ENCODE measurements around the gene HECTD1. TPM values are rescaled to one million over a fixed set of nuclear protein-coding genes. Genes with fewer than 3 reads are reported as not detected.
"Not testable (repeated sequence)": the region's sequence is repeated elsewhere in the genome, so short reads cannot be mapped to it uniquely, and the experiment has no call there.

HECTD1 gene
- 109 and 114 TPM in 2 replicates for total RNA-seq

DNA sequence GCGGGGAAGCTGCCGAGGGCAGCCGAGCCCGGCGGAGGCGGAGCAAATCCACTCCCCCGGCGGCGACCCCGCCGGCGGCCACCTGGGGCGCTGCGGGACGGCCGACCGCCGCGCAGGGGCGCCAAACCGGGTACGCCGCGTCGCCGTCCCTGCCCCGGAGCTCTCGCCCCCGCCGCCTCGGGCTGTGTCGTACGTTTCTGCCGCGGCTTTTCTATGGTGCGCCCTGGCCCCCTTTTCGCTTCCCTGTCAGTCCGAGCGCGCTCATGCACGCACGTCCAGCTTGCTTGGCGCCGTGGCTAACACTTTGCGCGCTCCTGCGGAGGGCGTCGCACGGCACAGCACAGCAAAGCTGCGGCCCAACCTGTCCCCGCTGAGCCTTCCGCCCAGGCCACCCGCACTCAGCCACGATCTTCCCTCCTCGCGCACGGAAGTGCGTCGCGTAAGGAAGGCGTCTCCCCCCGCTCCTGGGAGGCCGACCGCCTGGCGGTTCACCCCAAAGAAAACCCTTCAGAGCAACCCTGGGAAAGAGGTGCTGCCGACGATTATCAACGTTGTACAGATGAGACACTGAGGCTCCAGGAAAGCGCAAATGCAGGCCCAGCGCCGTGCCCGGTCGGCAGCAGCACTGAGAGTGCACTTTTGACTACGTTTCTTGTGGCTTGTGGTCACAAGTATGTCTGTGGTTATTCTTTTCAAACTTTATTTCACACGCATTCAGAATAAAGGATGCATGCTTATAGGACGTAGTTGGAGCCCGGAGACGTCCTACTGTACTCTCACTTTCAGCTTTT is at the start of gene HECTD1:
Gene HECTD1, minus strand, starts transcription at position 39 of the 791 bp plus-strand sequence. CDS start 1,857 bp downstream, outside the sequence.
- Mint-ChIP-seq H3K4me1 (ENCODE audit: low read depth) (peaks cover 29% of the 10 kb centered on the region), H3K27ac (peak within 1 kb of the TSS; percentile 100), H3K4me3 (ENCODE audit: low read depth) (peak within 1 kb of the TSS; percentile 86), H3K27me3 (ENCODE audit: low read depth) (peaks cover 2% of the 10 kb centered on the region), H3K9me3 (no peaks in the 10 kb centered on the region), H3K36me3 (ENCODE audit: low read depth) (peaks cover 26% of the 10 kb centered on the region)
- intact Hi-C loops (cut with micrococcal nuclease) = loop anchor here (1.0 to 10.0 kb wide), 12 partner anchors 75 to 994 kb away; partner anchors contain the start of genes ARHGAP5, DTD2, G2E3 and HEATR5A
- DNase-seq (ENCODE audit: low spot score) = peak; percentile 85

DNA sequence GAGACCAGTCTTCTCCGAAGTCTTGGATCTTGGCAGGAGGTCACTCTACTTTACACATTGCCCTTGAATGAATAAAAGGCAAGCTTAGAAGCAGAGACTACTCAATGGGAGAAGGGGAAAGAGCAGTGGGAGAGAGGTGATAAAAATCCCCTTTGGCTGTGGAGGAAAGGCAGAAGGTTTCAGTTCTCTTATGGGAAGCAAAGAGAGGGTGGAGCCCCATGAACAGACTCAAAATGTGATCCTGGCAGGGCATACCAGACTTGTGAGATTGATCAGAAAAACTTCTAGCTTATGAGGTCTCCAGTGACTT is 49.6 kb upstream of the HECTD1 start:
- DNase-seq (ENCODE audit: low spot score) = no peak
- no peak overlapping the region for H3K27ac Mint-ChIP-seq
- H3K9me3 Mint-ChIP-seq = no peaks in the 10 kb centered on the region
- no peak overlapping the region for H3K4me3 Mint-ChIP-seq (ENCODE audit: low read depth)
- no peaks in the 10 kb centered on the region for H3K4me1 Mint-ChIP-seq (ENCODE audit: low read depth)
- H3K36me3 Mint-ChIP-seq (ENCODE audit: low read depth) = no peaks in the 10 kb centered on the region
- no peaks in the 10 kb centered on the region for H3K27me3 Mint-ChIP-seq (ENCODE audit: low read depth)
- intact Hi-C loops (cut with micrococcal nuclease) = no loop called here

DNA sequence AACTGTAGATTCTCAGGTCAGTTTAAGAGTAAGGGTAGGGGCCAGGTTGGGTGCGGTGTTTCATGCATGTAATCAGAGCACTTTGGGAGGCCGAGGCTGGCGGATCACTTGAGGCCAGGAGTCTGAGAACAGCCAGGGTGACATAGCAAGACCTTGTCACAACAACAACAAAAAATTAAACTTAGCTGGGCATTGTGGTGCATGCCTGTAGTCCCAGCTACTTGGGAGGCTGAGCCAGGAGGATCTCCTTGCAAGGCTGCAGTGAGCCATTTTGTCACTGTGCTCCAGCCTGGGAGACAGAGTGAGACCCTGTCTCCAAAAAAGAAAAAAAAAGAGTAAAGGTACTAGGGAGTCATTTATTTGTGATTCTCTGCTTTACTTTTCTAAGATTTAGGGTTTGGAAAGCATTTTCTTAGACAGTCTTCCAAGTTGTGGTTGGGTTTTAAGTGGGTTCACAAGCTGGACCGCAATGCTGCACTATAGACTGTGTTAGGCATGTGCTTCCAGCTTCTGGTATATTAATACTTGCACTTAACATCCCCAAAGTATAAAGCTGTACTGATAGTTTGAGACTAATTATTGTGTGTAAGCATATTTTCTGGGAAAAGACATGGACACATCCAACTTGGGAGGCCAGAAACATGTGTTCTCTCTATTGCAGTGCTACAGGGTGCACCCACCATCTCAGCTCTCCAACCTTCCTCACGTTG is 49.1 kb upstream of the HECTD1 start:
- Mint-ChIP-seq H3K4me3 (ENCODE audit: low read depth) (no peak overlapping the region), H3K36me3 (ENCODE audit: low read depth) (no peaks in the 10 kb centered on the region), H3K27ac (no peak overlapping the region), H3K9me3 (no peaks in the 10 kb centered on the region), H3K4me1 (ENCODE audit: low read depth) (no peaks in the 10 kb centered on the region), H3K27me3 (ENCODE audit: low read depth) (no peaks in the 10 kb centered on the region)
- no peak for DNase-seq (ENCODE audit: low spot score)
- intact Hi-C loops (cut with micrococcal nuclease) = no loop called here

DNA sequence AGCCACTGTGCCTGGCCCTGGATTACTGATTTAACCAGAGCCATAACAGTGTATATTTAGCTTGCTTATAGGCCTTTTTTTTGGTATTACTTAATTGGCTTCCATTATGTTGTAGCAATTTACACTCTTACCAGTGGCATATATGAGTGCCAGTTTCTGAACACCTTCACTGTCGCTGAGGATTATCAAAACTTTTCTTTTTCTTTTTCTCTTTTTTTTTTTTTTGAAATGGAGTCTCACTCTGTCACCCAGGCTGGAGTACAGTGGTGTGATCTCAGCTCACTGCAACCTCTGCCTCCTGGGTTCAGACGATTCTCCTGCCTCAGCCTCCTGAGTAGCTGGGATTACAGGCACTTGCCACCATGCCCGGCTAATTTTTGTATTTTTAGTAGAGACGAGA is 48.3 kb upstream of the HECTD1 start:
- DNase-seq (ENCODE audit: low spot score); H3K9me3 Mint-ChIP-seq; H3K27me3 Mint-ChIP-seq (ENCODE audit: low read depth); H3K4me3 Mint-ChIP-seq (ENCODE audit: low read depth); H3K27ac Mint-ChIP-seq; intact Hi-C loops (cut with micrococcal nuclease); H3K4me1 Mint-ChIP-seq (ENCODE audit: low read depth); H3K36me3 Mint-ChIP-seq (ENCODE audit: low read depth): not testable (repeated sequence)

DNA sequence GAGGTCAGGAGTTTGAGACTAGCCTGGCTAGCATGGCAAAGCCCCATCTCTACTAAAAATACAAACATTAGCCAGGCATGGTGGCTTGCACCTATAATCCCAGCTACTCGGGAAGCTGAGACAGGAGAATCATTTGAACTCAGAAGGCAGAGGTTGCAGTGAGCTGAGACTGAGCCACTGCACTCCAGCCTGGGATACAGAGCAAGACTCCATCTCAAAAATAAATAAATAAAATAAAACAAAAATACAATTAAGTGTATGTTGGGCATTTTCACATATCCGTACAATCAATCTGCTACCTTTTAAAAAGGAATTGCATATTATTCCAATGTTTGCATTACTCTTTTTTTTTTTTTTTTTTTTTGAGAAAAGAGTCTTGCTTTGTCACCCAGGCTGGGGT is 47.7 kb upstream of the HECTD1 start:
- intact Hi-C loops (cut with micrococcal nuclease) = no loop called here
- H3K4me3 Mint-ChIP-seq (ENCODE audit: low read depth) = no peak overlapping the region
- H3K27me3 Mint-ChIP-seq (ENCODE audit: low read depth) = no peaks in the 10 kb centered on the region
- DNase-seq (ENCODE audit: low spot score) = no peak
- H3K9me3 Mint-ChIP-seq = no peaks in the 10 kb centered on the region
- H3K27ac Mint-ChIP-seq = no peak overlapping the region
- H3K4me1 Mint-ChIP-seq (ENCODE audit: low read depth) = no peaks in the 10 kb centered on the region
- H3K36me3 Mint-ChIP-seq (ENCODE audit: low read depth) = no peaks in the 10 kb centered on the region

DNA sequence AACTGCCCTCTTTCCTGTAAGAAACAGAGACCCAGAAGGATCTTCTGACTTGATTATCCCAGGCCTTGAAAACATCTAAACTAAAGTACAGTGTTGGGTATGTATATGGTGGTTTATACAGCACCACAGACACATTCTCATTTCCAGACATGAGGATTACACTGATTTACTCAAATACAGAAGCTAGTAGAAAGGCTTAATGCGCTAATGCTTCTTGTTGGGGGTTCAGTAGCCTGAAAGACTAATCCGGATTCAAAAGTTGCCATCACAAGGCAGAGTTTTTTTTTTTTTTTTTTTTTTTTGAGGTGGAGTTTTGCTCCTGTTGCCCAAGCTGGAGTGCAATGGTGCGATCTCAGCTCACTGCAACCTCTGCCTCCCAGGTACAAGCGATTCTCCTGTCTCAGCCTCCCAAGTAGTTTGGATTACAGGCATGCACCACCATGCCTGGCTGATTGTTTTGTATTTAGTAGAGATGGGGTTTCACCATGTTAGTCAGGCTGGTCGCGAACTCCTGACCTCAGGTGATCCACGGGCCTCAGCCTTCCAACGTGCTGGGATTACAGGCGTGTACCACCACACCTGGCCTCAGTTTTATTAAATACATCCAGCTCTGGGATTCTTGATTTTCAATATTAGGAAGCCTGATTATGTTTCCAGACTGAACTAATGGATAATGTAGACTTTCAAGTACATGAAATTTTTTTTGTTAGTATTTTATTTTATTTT is 46.3 kb upstream of the HECTD1 start:
- DNase-seq (ENCODE audit: low spot score) = no peak
- Mint-ChIP-seq H3K4me3 (ENCODE audit: low read depth) (no peak overlapping the region), H3K27ac (no peak overlapping the region), H3K9me3 (no peaks in the 10 kb centered on the region), H3K27me3 (ENCODE audit: low read depth) (no peaks in the 10 kb centered on the region), H3K4me1 (ENCODE audit: low read depth) (no peaks in the 10 kb centered on the region), H3K36me3 (ENCODE audit: low read depth) (no peaks in the 10 kb centered on the region)
- intact Hi-C loops (cut with micrococcal nuclease) = no loop called here

DNA sequence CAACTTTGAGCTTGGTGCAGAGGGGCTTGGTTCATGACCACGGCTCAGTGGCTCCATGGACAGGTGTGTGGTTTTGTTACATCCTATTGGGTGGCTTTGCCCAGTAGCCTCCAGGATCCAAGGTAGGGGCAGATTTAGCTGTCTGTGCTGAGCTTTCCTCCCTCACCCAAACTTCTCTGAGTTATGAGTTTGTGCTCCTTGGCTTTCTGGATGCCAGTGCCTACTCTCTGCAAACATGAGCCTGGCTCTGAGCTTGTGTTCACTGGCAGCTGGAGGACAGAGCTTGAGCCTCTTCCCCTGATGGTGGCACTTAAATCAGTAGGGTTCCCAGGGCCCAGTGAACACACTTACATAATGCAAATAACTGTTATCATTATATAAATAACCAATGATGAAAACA is 45.3 kb upstream of the HECTD1 start:
- Mint-ChIP-seq H3K27ac (no peak overlapping the region), H3K27me3 (ENCODE audit: low read depth) (no peaks in the 10 kb centered on the region), H3K4me3 (ENCODE audit: low read depth) (no peak overlapping the region), H3K4me1 (ENCODE audit: low read depth) (no peaks in the 10 kb centered on the region), H3K9me3 (no peaks in the 10 kb centered on the region), H3K36me3 (ENCODE audit: low read depth) (no peaks in the 10 kb centered on the region)
- intact Hi-C loops (cut with micrococcal nuclease) = no loop called here
- DNase-seq (ENCODE audit: low spot score) = no peak

DNA sequence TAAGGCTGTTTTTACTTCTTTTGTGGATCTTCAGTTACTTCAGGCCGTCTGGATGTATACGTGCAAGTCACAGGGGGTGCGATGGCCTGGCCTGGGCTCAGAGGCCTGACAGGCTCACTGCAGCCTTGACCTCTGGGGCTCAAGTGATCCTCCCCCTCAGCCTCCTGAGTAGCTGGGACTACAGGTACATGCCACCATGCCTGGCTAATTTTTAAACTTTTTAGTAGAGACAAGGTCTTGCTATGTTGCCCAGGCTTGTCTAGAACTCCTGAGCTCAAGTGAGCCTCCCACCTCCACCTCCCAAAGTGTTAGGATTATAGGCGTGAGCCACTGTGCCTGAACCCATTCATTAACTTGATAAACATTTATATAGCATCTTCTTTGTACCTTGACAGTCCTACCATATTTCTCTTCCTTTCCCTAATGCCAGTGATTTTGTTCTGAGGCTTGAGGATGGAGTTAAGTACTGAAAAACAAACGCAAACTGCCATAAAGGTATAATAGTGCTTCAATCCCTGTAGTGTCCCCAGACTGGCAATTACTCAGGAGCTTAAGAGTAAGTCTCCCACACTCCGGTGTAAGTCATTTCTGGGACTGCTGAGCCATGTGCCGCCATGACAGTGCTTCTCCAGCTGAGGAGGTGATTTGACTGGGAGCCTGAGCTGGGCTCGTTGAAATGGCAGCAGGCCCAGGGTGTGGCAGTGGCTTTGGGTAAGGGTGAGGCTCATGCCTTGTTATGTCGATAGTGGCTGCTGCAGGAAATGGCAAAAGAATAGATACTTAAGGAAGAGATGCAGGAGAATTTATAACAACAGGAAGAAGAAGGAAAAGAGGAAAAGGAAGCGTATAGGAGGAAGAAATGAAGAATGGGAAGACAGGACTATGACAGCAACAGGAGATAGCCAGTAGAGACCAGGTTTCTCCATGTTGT is 43.7 kb upstream of the HECTD1 start:
- Mint-ChIP-seq H3K4me1 (ENCODE audit: low read depth) (no peaks in the 10 kb centered on the region), H3K9me3 (no peaks in the 10 kb centered on the region), H3K27ac (no peak overlapping the region), H3K36me3 (ENCODE audit: low read depth) (no peaks in the 10 kb centered on the region), H3K27me3 (ENCODE audit: low read depth) (no peaks in the 10 kb centered on the region), H3K4me3 (ENCODE audit: low read depth) (no peak overlapping the region)
- intact Hi-C loops (cut with micrococcal nuclease) = no loop called here
- DNase-seq (ENCODE audit: low spot score) = no peak

DNA sequence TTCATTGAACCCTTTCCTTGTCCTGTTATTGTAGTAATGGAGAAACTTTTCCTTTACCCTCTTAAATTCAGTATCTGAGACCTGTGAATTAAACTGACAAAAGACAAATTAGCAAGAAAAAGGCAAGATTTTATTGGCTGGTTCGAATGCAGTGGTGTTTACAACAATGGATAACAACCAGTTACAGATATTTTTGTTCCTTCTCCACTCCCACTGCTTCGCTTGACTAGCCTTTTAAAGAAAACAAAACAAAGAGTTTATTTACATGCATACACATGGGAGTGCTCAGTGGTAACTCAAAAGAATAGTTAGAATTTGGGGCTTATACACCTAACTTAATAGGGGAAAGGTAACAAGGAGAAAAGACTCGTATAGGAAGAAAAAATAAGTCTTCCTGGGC is 37.0 kb upstream of the HECTD1 start:
- intact Hi-C loops (cut with micrococcal nuclease) = no loop called here
- H3K27me3 Mint-ChIP-seq (ENCODE audit: low read depth) = no peaks in the 10 kb centered on the region
- H3K9me3 Mint-ChIP-seq = no peaks in the 10 kb centered on the region
- DNase-seq (ENCODE audit: low spot score) = no peak
- H3K4me3 Mint-ChIP-seq (ENCODE audit: low read depth) = no peak overlapping the region
- H3K36me3 Mint-ChIP-seq (ENCODE audit: low read depth) = no peaks in the 10 kb centered on the region
- H3K27ac Mint-ChIP-seq = no peak overlapping the region
- peaks cover 13% of the 10 kb centered on the region for H3K4me1 Mint-ChIP-seq (ENCODE audit: low read depth)

DNA sequence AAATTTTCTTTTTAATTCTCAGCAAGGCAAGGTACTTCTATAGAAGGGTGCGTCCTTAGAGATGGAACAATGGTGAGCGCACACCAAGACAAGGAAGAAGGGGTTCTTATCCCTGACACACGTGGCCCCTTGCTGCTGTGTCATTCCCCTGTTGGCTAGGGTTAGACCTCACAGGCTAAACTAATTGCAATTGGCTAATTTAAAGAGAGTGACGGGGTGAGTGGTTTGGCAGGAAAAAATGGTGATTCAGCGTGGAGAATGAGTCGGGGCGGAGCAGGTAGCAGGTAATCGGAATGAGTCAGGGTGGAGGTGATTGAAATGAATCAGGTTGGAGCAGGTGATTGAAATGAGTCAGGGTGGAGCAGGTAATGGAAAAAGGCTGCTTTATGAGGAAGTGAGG is 36.3 kb upstream of the HECTD1 start:
- Mint-ChIP-seq H3K36me3 (ENCODE audit: low read depth) (no peaks in the 10 kb centered on the region), H3K4me1 (ENCODE audit: low read depth) (peaks cover 17% of the 10 kb centered on the region), H3K27ac (no peak overlapping the region), H3K4me3 (ENCODE audit: low read depth) (no peak overlapping the region), H3K27me3 (ENCODE audit: low read depth) (no peaks in the 10 kb centered on the region), H3K9me3 (no peaks in the 10 kb centered on the region)
- intact Hi-C loops (cut with micrococcal nuclease) = no loop called here
- no peak for DNase-seq (ENCODE audit: low spot score)

DNA sequence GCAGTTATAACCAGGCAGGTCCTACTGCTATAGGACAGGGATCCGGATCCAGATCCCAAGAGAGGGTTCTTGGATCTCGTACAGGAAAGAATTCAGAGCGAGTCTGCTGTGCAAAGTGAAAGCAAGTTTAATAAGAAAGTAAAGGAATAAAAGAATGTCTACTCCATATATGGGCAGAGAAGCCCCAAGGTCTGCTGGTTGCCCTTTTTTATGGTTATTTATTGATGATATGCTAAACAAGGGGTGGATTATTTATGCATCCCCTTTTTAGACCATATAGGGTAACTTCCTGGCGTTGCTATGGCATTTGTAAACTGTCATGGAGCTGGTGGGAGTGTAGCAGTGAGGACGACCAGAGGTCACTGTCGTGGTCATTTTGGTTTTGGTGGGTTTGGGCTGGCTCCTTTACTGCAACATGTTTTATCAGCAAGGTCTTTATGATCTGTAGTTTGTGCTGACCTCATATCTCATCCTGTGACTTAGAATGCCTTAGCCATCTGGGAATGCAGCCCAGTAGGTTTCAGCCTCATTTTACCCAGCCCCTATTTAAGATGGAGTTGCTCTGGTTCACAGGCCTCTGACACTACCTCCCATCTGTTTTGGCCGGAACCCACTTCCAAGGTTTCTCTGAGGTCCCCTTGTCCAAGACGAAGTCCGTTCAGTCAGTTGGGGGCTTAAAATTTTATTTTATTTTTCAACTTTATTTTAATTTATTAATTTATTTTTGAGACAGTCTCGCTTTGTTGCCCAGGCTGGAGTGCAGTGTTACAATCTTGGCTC is 34.8 kb upstream of the HECTD1 start:
- H3K27ac Mint-ChIP-seq; DNase-seq (ENCODE audit: low spot score); H3K36me3 Mint-ChIP-seq (ENCODE audit: low read depth); H3K9me3 Mint-ChIP-seq; intact Hi-C loops (cut with micrococcal nuclease); H3K27me3 Mint-ChIP-seq (ENCODE audit: low read depth); H3K4me3 Mint-ChIP-seq (ENCODE audit: low read depth): not testable (repeated sequence)
- peaks cover 17% of the 10 kb centered on the region for H3K4me1 Mint-ChIP-seq (ENCODE audit: low read depth)
